Sigmoid colon (tissue), 7 donors: ENCODE measurements around the gene C2CD2. TPM values are rescaled to one million over a fixed set of nuclear protein-coding genes. Genes with fewer than 3 reads are reported as not detected.

Experiments
- DNase-seq: peaks from one replicate; pipeline ENCODE4 v3.0.0-alpha.2; 2019
- H3K27ac ChIP-seq, 4 donors: fragments of 200-600 bp; sonication (generic); one replicate each; pipeline ENCODE4 v1.5.1; 2016 to 2019; ENCODE audit warnings: mild to moderate bottlenecking in 1 of 4
- H3K27me3 ChIP-seq, 3 donors: fragments of 200-600 bp; sonication (generic); one replicate each; pipeline ENCODE4 v1.5.1; 2019; ENCODE audit warnings: mild to moderate bottlenecking in 1 of 3
- H3K36me3 ChIP-seq, 4 donors: fragments of 200-600 bp; sonication (generic); one replicate each; pipeline ENCODE4 v1.5.1; 2016 to 2019
- H3K4me1 ChIP-seq, 4 donors: fragments of 200-600 bp; sonication (generic); one replicate each; pipeline ENCODE4 v1.5.1; 2017 to 2019
- H3K4me3 ChIP-seq, 4 donors: fragments of 200-600 bp; sonication (generic); one replicate each; pipeline ENCODE4 v1.5.1; 2017 to 2019; ENCODE audit warnings: mild to moderate bottlenecking in 2 of 4, moderate library complexity in 1 of 4
- H3K9me3 ChIP-seq, 4 donors: fragments of 200-600 bp in 3 of 4; sonication (generic) in 3 of 4; one replicate each; pipeline versions ENCODE4 v1.5.1 to v1.6.1; 2013 to 2019
- EP300 ChIP-seq, 4 donors: sonication (generic); formaldehyde crosslinking; IDR thresholded peaks; one replicate each; pipeline ENCODE4 v1.6.1; 2017; ENCODE audit warnings: antibody characterized with exemption in 4 of 4
- POLR2A ChIP-seq, 2 donors: fragments of 450-650 bp; IDR thresholded peaks; one replicate each; pipeline ENCODE4 v1.6.1; 2016; ENCODE audit warnings: antibody characterized with exemption in 2 of 2, mild to moderate bottlenecking in 2 of 2, moderate library complexity in 2 of 2
- POLR2AphosphoS5 ChIP-seq, 4 donors: sonication (generic); formaldehyde crosslinking; IDR thresholded peaks; one replicate each; pipeline ENCODE4 v1.6.1; 2017; ENCODE audit warnings: antibody characterized with exemption in 4 of 4
- WGBS, 2 donors: extraction: QIAGEN DNeasy Blood & Tissue Kit; methylation state at CpG; one replicate each; pipeline ENCODE4 v1.1.7; 2013; 5-methylcytosine and 5-hydroxymethylcytosine counted together
- intact Hi-C: fragments of 100-400 bp; cut with DNase I; formaldehyde crosslinking; loops from one replicate; pipeline ENCODE4 v1.15.1; 2023
- polyA plus RNA-seq, 3 donors: library from polyadenylated mRNA; stranded (reverse); fragments of 200-250 nt; gene quantifications; one replicate each; pipeline ENCODE4 v1.2.3, GENCODE V29; 2013
- total RNA-seq, 4 donors: library from RNA; depleted of rRNA; stranded (reverse); fragments of >200 nt; gene quantifications; one replicate each; pipeline ENCODE4 v1.1.0, GENCODE V29; 2016
- TF ChIP-seq, protein P1 (sequence below), 4 experiments: fragments of 450-650 bp in 3 of 4; fragments of 200-600 bp in 1 of 4; IDR thresholded peaks; one replicate each; pipeline ENCODE4 v1.5.1; 2016 to 2019; ENCODE audit warnings: antibody characterized with exemption in 4 of 4, mild to moderate bottlenecking in 3 of 4, moderate library complexity in 2 of 4
- donor health status: healthy with polysubstance abuse.
- donor health status: Bipolar disorder and iron deficiency.
- donor health status: healthy.

C2CD2 gene
- total and polyA plus RNA-seq, 7 donors = 1.8 to 45.1 (median 19.0) TPM

GRCh38 chr21:41976611-41977010 lies 22.8 kb upstream of the C2CD2 start:
- H3K36me3 ChIP-seq = no peaks in the 10 kb centered on the region
- no peak for DNase-seq
- no peaks in the 10 kb centered on the region for H3K27me3 ChIP-seq
- H3K4me1 ChIP-seq = no peaks in the 10 kb centered on the region
- H3K9me3 ChIP-seq = peaks cover 0 to 4% (median 0%) of the 10 kb centered on the region in 4 donors
- H3K27ac ChIP-seq = no peak overlapping the region
- TF ChIP-seq POLR2A (IDR thresholded peaks at IDR 0.05) (no peak), EP300 (IDR thresholded peaks at IDR 0.05) (no peak), POLR2AphosphoS5 (IDR thresholded peaks at IDR 0.05) (no peak)
- TF ChIP-seq, protein P1, sequence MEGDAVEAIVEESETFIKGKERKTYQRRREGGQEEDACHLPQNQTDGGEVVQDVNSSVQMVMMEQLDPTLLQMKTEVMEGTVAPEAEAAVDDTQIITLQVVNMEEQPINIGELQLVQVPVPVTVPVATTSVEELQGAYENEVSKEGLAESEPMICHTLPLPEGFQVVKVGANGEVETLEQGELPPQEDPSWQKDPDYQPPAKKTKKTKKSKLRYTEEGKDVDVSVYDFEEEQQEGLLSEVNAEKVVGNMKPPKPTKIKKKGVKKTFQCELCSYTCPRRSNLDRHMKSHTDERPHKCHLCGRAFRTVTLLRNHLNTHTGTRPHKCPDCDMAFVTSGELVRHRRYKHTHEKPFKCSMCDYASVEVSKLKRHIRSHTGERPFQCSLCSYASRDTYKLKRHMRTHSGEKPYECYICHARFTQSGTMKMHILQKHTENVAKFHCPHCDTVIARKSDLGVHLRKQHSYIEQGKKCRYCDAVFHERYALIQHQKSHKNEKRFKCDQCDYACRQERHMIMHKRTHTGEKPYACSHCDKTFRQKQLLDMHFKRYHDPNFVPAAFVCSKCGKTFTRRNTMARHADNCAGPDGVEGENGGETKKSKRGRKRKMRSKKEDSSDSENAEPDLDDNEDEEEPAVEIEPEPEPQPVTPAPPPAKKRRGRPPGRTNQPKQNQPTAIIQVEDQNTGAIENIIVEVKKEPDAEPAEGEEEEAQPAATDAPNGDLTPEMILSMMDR (IDR thresholded peaks at IDR 0.05) = no peak
- intact Hi-C loops = no loop called here
- WGBS, 2 donors = 92 to 95% methylated on average over 8 of the region's 8 CpGs
- H3K4me3 ChIP-seq = no peak overlapping the region

GRCh38 chr21:41975391-41976272 lies 21.8 kb upstream of the C2CD2 start:
- intact Hi-C loops = no loop called here
- H3K9me3 ChIP-seq = peaks cover 0 to 4% (median 0%) of the 10 kb centered on the region in 4 donors
- no peaks in the 10 kb centered on the region for H3K36me3 ChIP-seq
- H3K27ac ChIP-seq = no peak overlapping the region
- no peak overlapping the region for H3K4me3 ChIP-seq
- H3K4me1 ChIP-seq = no peaks in the 10 kb centered on the region
- no peak for TF ChIP-seq EP300 (IDR thresholded peaks at IDR 0.05)
- no peak for TF ChIP-seq POLR2AphosphoS5 (IDR thresholded peaks at IDR 0.05)
- TF ChIP-seq POLR2A (IDR thresholded peaks at IDR 0.05) = no peak
- TF ChIP-seq, protein P1 (IDR thresholded peaks at IDR 0.05) = no peak
- 94 to 95% methylated on average over 17 of the region's 17 CpGs for WGBS, 2 donors
- H3K27me3 ChIP-seq = no peaks in the 10 kb centered on the region
- DNase-seq = no peak

GRCh38 chr21:41974752-41975053 lies 20.9 kb upstream of the C2CD2 start:
- DNase-seq = no peak
- WGBS, 2 donors = 91 to 97% methylated on average over 4 of the region's 4 CpGs
- Histone ChIP-seq H3K27me3 (no peaks in the 10 kb centered on the region), H3K4me3 (no peak overlapping the region), H3K9me3 (peaks cover 0 to 4% (median 0%) of the 10 kb centered on the region in 4 donors), H3K27ac (no peak overlapping the region), H3K4me1 (no peaks in the 10 kb centered on the region), H3K36me3 (no peaks in the 10 kb centered on the region)
- intact Hi-C loops = no loop called here
- TF ChIP-seq EP300 (IDR thresholded peaks at IDR 0.05) = no peak
- no peak for TF ChIP-seq POLR2AphosphoS5 (IDR thresholded peaks at IDR 0.05)
- TF ChIP-seq, protein P1 (IDR thresholded peaks at IDR 0.05) = no peak
- no peak for TF ChIP-seq POLR2A (IDR thresholded peaks at IDR 0.05)

DNA sequence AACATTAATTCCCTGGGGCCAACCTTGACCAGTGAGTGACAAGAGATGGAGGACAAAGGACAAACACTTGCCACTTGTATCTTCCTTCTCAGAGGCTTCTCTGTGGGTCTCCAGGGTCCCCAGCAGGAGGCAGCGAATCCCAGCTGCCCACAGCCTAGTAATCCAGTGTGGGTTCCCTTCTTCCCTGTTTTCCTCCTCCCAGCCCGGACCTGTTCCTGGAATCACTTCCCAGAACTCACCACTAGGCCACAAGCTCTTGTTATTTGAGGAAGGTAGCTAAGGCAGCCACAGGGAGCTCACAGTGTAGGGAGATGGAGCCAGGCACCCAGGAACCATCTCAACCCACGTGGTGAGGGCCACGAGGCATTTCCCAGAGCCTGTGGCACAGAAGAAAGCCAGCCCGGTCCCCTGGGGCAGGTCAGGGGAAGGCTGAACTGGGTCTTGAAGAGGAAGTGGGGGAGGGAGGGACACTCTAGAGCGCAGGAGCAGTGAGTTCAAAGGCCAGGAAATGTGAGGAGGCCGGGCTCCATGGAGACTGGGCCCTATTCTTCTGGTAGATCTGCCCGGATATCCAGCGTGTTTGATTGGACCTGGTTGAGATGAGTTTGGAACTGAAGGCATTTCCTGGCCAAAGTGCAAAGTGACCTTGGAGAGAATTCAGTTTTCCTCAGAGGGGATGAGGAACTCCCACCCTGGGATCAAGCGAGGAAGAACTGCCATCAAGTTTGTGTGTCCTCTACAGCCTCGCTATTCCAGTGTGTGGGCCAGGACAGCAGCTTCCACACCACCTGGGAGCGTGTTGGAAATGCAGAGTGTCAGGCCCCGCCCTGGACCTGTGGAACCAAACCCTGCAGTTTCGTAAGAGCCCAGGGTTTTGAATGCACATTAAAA lies 20.3 kb upstream of the C2CD2 start:
- no peaks in the 10 kb centered on the region for H3K4me1 ChIP-seq
- no peaks in the 10 kb centered on the region for H3K27me3 ChIP-seq
- intact Hi-C loops = no loop called here
- H3K9me3 ChIP-seq = no peaks in the 10 kb centered on the region
- no peak overlapping the region for H3K4me3 ChIP-seq
- no peaks in the 10 kb centered on the region for H3K36me3 ChIP-seq
- 71 to 79% methylated on average over 14 of the region's 14 CpGs for WGBS, 2 donors
- no peak for DNase-seq
- no peak overlapping the region for H3K27ac ChIP-seq
- TF ChIP-seq EP300 (IDR thresholded peaks at IDR 0.05) = no peak
- TF ChIP-seq POLR2AphosphoS5 (IDR thresholded peaks at IDR 0.05) = no peak
- TF ChIP-seq, protein P1 (IDR thresholded peaks at IDR 0.05) = no peak
- TF ChIP-seq POLR2A (IDR thresholded peaks at IDR 0.05) = no peak
